Endothelial cell of umbilical vein (primary cell): ENCODE measurements around the gene MAN2B2. TPM values are rescaled to one million over a fixed set of nuclear protein-coding genes. Genes with fewer than 3 reads are reported as not detected.

ENCODE experiments used
- BruUV-seq: library from RNA; stranded (reverse); fragments of 400-500 nt; replicated peaks from 2 replicates; lab custom pipeline; 2021; lab: Mats Ljungman, UMichigan
- CTCF ChIA-PET: fragments of 300-600, 350-600 bp; sonication (Branson Sonifier 250); formaldehyde crosslinking; loops from one replicate; lab custom pipeline; 2021; ENCODE audit warnings: antibody characterized with exemption, inconsistent platforms; lab: Charles Lee
- POLR2A ChIA-PET: fragments of 300-600, 350-600 bp; sonication (Branson Sonifier 250); formaldehyde crosslinking; loops from one replicate; lab custom pipeline; 2021; ENCODE audit warnings: antibody characterized with exemption, inconsistent platforms; lab: Charles Lee
- DNase-seq: peaks from one replicate; pipeline ENCODE4 v3.0.0-alpha.2; 2011; ENCODE audit warnings: low read depth, low spot score
- FAIRE-seq: peaks from 2 replicates; lab custom pipeline; 2011; peaks lifted over from hg19 to GRCh38; lab: Jason Lieb, UNC
- H2AFZ ChIP-seq: 2 replicates; pipeline ENCODE4 v1.6.0; 2012; ENCODE audit warnings: low read depth, low read length, control low read depth, inconsistent platforms
- H3K27ac ChIP-seq: 2 replicates; pipeline ENCODE4 v1.5.1; 2011; ENCODE audit warnings: low read depth, mild to moderate bottlenecking, control low read depth, low read length, moderate library complexity; ENCODE audit not compliant: insufficient read depth
- H3K27me3 ChIP-seq, 2 experiments: 2 replicates each; pipeline versions ENCODE4 v1.6.0 to v1.6.1; 2011; ENCODE audit warnings: low read length in 2 of 2, mixed read lengths in 1 of 2; ENCODE audit not compliant: control insufficient read depth in 2 of 2, insufficient read depth in 2 of 2
- H3K36me3 ChIP-seq, 2 experiments: 2 replicates in 1 of 2; 3 replicates in 1 of 2; pipeline ENCODE4 v1.5.1; 2011; ENCODE audit warnings: low read length in 2 of 2, mild to moderate bottlenecking in 1 of 2, moderate library complexity in 1 of 2; ENCODE audit not compliant: control insufficient read depth in 2 of 2, insufficient read depth in 2 of 2; ENCODE audit errors: extremely low read depth in 1 of 2
- H3K4me1 ChIP-seq: 3 replicates; pipeline ENCODE4 v1.5.1; 2011; ENCODE audit warnings: mild to moderate bottlenecking, low read length; ENCODE audit not compliant: control insufficient read depth, insufficient read depth; ENCODE audit errors: extremely low read depth
- H3K4me2 ChIP-seq: 2 replicates; pipeline ENCODE4 v1.6.1; 2011; ENCODE audit warnings: low read length, control low read depth, mixed read lengths; ENCODE audit not compliant: insufficient read depth
- H3K4me3 ChIP-seq, 3 experiments: fragments of 200-600 bp in 1 of 3; sonication (generic), shearing (Covaris generic) in 1 of 3; replicated peaks in 1 of 3; 2 replicates each; pipeline ENCODE4 v1.5.1; 2011 to 2016; ENCODE audit warnings: control low read depth in 3 of 3, low read length in 3 of 3, mild to moderate bottlenecking in 2 of 3, inconsistent platforms in 1 of 3, low read depth in 1 of 3, moderate library complexity in 1 of 3; ENCODE audit not compliant: insufficient read depth in 1 of 3
- H3K79me2 ChIP-seq: 2 replicates; pipeline ENCODE4 v1.6.0; 2012; ENCODE audit warnings: low read length, inconsistent platforms; ENCODE audit not compliant: control insufficient read depth, insufficient read depth
- H3K9ac ChIP-seq: replicated peaks from 2 replicates; pipeline ENCODE3; 2011; ENCODE audit warnings: low read length, control low read depth; ENCODE audit not compliant: insufficient read depth; ENCODE audit errors: extremely low read depth
- H3K9me1 ChIP-seq: replicated peaks from 3 replicates; pipeline ENCODE4 v1.6.0; 2011; ENCODE audit warnings: mild to moderate bottlenecking, low read length; ENCODE audit not compliant: control insufficient read depth, insufficient read depth; ENCODE audit errors: extremely low read depth
- H3K9me3 ChIP-seq: replicated peaks from 2 replicates; pipeline ENCODE4 v1.5.1; 2012; ENCODE audit warnings: low read length, inconsistent platforms; ENCODE audit not compliant: control insufficient read depth, insufficient read depth
- H4K20me1 ChIP-seq: replicated peaks from 2 replicates; pipeline ENCODE3; 2011; ENCODE audit warnings: mild to moderate bottlenecking, low read length; ENCODE audit not compliant: control insufficient read depth, insufficient read depth; ENCODE audit errors: extremely low read depth
- EZH2 ChIP-seq: IDR thresholded peaks from 2 replicates; pipeline ENCODE4 v1.6.1; 2012; ENCODE audit warnings: borderline replicate concordance, low read depth, mild to moderate bottlenecking, moderate library complexity, low read length, inconsistent platforms; ENCODE audit not compliant: severe bottlenecking
- FOS ChIP-seq: IDR thresholded peaks from 2 replicates; pipeline ENCODE4 v1.6.1; 2011; ENCODE audit warnings: mild to moderate bottlenecking, low read length, moderate library complexity, borderline replicate concordance; ENCODE audit not compliant: insufficient read depth
- GATA2 ChIP-seq: IDR thresholded peaks from 2 replicates; pipeline ENCODE4 v1.7.0; 2011; ENCODE audit warnings: low read depth, mild to moderate bottlenecking, moderate library complexity, mixed read lengths, low read length; ENCODE audit not compliant: insufficient read length, insufficient read depth
- JUN ChIP-seq: IDR thresholded peaks from 2 replicates; pipeline ENCODE4 v1.6.1; 2011; ENCODE audit warnings: borderline replicate concordance, low read depth; ENCODE audit not compliant: insufficient read length, insufficient read depth
- MYC ChIP-seq: IDR thresholded peaks from one replicate; pipeline ENCODE4 v1.6.1; 2011; ENCODE audit warnings: mild to moderate bottlenecking, low read depth, low read length
- POLR2A ChIP-seq: IDR thresholded peaks from 2 replicates; pipeline ENCODE4 v1.6.1; 2012; ENCODE audit warnings: low read depth, mild to moderate bottlenecking, control low read depth, low read length
- POLR2AphosphoS5 ChIP-seq: IDR thresholded peaks from 2 replicates; pipeline ENCODE4 v1.6.1; 2012; ENCODE audit warnings: low read depth, mild to moderate bottlenecking, control low read depth, low read length, moderate library complexity; ENCODE audit not compliant: insufficient read depth
- dilution Hi-C: fragments of 300-500 bp; cut with MboI; formaldehyde crosslinking; loops from one replicate; pipeline ENCODE4 v1.15.0; 2019; ENCODE audit warnings: low sequenced_read_pairs; ENCODE audit not compliant: extremely low pct_ligation_motif_present
- intact Hi-C: fragments of 100-400 bp; cut with micrococcal nuclease; formaldehyde crosslinking; loops from one replicate; pipeline ENCODE4 v1.10.0; 2022
- polyA plus RNA-seq, 4 experiments: library from polyadenylated mRNA; depleted of rRNA in 3 of 4; stranded (reverse) in 3 of 4; unstranded in 1 of 4; fragments of >200 nt; gene quantifications; 2 replicates each; pipeline versions ENCODE4 v1.2.1 to v1.2.3, GENCODE V29; 2011 to 2012; ENCODE audit warnings: missing spikeins in 1 of 4
- total RNA-seq: library from RNA; stranded (reverse); gene quantifications from 2 replicates; pipeline ENCODE4 v1.2.3, GENCODE V29; 2021
- TF ChIP-seq, protein P1 (sequence below), 2 donors: IDR thresholded peaks; 1 replicate in 1 of 2; 2 replicates in 1 of 2; pipeline ENCODE4 v1.5.1; 2011; ENCODE audit warnings: low read length in 2 of 2, mild to moderate bottlenecking in 2 of 2, moderate library complexity in 2 of 2, control low read depth in 1 of 2, inconsistent platforms in 1 of 2, low read depth in 1 of 2; ENCODE audit not compliant: insufficient read depth in 1 of 2; ENCODE audit errors: extremely low read depth in 1 of 2
- TF ChIP-seq, protein P2 (sequence below): IDR thresholded peaks from 2 replicates; pipeline ENCODE4 v1.6.1; 2011; ENCODE audit not compliant: insufficient read depth, insufficient read length

The MAN2B2 gene
- total and polyA plus RNA-seq, 2 donors (not counting 3 experiments of a cell fraction or from before 2014, with no cell fraction given), result 15.7 to 25.1 TPM

DNA sequence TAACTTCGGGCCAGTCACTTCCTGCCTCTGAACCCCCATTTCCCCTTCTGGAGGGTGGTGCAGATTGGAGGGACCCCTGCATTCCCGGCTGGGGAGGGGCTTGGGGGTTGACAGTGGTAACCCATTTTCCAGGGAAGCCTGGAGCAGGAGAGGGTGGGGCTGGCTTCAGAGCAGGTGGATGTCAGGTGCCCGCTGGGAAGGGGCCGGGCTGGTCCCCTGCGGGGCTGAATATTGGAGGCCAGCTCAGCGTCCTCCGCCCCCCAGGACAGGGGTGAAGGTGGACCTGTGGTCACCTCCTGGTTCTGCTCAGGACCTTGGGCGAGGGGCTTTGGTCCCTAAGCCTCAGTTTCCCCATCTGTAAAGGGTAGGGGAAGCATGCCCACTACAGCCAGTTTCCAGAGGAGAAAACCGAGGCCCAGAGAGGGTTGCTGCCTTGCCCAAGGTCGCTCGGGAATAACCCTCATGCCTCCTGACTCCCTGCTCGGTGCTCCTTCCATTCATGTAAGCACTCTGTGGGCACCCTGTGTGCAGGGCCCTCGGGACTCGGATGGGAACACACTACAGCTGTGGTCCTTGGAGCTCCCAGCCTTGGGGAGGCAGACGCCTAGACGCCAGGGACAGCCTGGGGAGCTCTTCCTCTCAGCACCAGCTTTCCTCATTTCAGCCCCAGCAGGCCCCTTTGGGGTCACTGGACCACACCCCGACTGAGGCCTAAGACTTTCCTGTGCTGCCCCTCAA is 683 bp downstream of the MAN2B2 start:
- H2AFZ ChIP-seq, result peak overlapping the region; percentile 96
- dilution Hi-C loops (no loop called here), intact Hi-C loops (loop anchor here (1.0 to 2.0 kb wide), 2 partner anchors 65 to 133 kb away; partner anchors contain the start of genes MRFAP1 and MRFAP1L1)
- peak overlapping the region; percentile 34 for H3K27ac ChIP-seq
- FAIRE-seq, result no peak
- no peaks in the 10 kb centered on the region for H3K9me3 ChIP-seq
- peak overlapping the region; percentile 64 to 76 (median 74) for H3K4me3 ChIP-seq
- H3K4me1 ChIP-seq, result peaks cover 8% of the 10 kb centered on the region
- no peaks in the 10 kb centered on the region for H3K9me1 ChIP-seq
- H3K4me2 ChIP-seq, result peak overlapping the region; percentile 92
- POLR2A ChIA-PET, result no interaction called here
- H3K9ac ChIP-seq, result peak overlapping the region; percentile 78
- CTCF ChIA-PET, result interaction anchor here (0.8 to 1.2 kb wide), 4 partner anchors 18 to 325 kb away, joined by 3 to 6 read pairs (median 4); no protein-coding TSS in a partner anchor
- no TSS peak for BruUV-seq
- no peaks in the 10 kb centered on the region for H3K79me2 ChIP-seq
- peaks cover 4 to 16% of the 10 kb centered on the region in 2 experiments for H3K36me3 ChIP-seq
- DNase-seq, result no peak
- peaks cover 4 to 7% of the 10 kb centered on the region in 2 experiments for H3K27me3 ChIP-seq
- H4K20me1 ChIP-seq, result no peaks in the 10 kb centered on the region
- TF ChIP-seq FOS (no peak), GATA2 (no peak), MYC (no peak), POLR2A (no peak), EZH2 (no peak), POLR2AphosphoS5 (no peak), JUN (no peak)
- TF ChIP-seq, protein P1, sequence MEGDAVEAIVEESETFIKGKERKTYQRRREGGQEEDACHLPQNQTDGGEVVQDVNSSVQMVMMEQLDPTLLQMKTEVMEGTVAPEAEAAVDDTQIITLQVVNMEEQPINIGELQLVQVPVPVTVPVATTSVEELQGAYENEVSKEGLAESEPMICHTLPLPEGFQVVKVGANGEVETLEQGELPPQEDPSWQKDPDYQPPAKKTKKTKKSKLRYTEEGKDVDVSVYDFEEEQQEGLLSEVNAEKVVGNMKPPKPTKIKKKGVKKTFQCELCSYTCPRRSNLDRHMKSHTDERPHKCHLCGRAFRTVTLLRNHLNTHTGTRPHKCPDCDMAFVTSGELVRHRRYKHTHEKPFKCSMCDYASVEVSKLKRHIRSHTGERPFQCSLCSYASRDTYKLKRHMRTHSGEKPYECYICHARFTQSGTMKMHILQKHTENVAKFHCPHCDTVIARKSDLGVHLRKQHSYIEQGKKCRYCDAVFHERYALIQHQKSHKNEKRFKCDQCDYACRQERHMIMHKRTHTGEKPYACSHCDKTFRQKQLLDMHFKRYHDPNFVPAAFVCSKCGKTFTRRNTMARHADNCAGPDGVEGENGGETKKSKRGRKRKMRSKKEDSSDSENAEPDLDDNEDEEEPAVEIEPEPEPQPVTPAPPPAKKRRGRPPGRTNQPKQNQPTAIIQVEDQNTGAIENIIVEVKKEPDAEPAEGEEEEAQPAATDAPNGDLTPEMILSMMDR (IDR thresholded peaks at IDR 0.05; ENCODE audit: extremely low read depth in 1 of 2, insufficient read depth in 1 of 2, low read depth in 1 of 2, low read length in 2 of 2), result no peak
- TF ChIP-seq, protein P2, sequence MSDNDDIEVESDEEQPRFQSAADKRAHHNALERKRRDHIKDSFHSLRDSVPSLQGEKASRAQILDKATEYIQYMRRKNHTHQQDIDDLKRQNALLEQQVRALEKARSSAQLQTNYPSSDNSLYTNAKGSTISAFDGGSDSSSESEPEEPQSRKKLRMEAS, result no peak
